DMS 273 (cell line): Measurements from ENCODE around the gene SMG6.
"Not testable (repeated sequence)": the region's sequence is repeated elsewhere in the genome, so short reads cannot be mapped to it uniquely, and the experiment has no call there.

Source experiments
- DNase-seq: peaks from one replicate; lab custom pipeline; 2025; ENCODE audit not compliant: unreplicated experiment; lab: John Stamatoyannopoulos, UW

SMG6 gene

GRCh38 chr17:2016494-2016893, 287.1 kb downstream of the SMG6 start:
- no peak for DNase-seq

DNA sequence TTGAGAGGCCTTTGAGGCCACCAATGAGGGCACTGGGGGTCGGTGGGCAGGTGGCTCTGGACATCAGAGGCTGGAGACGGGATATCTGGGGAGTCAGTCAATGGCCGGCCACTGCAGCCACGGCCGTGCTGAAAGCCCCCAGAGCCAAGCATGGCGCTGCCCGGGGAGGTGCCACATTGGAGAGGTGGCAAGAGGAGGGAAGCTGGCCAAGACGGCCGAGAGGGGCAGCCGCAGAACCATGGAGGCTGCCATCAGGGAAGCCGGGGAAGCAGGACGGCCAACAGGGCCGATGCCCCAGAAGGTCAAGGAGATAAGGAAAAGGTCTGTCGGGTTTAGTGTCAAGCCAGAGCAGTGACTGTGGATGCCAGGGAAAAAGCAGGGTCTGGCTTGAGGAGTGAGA, 288.3 kb downstream of the SMG6 start:
- no peak for DNase-seq

DNA sequence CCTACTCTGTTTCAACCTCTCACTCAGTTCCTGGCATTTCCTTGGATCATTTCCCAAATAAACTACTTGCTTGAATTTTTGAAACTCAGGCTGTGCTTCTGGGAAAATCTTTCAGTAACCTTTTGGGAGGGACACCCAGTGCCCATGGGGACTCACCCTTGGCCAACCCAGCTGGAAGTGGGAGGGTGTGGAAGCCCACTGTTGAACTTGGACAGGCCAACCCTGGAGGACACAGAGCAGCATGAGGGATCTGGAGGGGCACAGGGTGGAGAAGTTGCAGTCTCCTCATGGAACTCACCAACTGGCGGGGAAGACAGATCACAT, 289.6 kb downstream of the SMG6 start:
- DNase-seq, result no peak

DNA sequence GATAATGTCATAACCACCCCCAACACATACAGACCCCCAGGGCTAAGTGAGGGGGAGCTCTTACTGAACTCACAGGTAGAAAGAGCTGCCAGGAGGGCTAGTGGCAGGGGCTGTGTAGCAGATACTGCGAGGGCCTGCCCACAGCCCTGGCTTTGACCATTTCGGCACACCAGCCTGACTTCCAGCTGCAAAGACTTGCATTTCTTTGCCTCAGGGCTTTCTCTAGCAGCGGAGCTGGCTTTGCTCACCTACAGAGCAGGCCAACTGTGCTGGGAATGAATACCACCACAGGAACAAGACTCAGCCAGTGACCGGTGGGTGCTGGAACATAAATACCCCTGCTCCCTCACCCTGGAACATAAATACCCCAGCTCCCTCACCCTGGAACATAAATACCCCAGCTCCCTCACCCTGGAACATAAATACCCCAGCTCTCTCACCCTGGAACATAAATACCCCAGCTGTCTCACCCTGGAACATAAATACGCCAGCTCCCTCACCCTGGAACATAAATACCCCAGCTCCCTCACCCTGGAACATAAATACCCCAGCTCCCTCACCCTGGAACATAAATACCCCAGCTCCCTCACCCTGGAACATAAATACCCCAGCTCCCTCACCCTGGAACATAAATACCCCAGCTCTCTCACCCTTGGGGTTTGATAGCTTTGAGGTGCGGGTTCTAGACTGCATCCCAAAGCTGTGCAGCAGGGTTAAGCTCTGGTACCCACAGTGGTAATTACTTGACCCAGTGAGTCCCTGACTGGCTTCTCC, 290.2 kb downstream of the SMG6 start:
- DNase-seq, result not testable (repeated sequence)

DNA sequence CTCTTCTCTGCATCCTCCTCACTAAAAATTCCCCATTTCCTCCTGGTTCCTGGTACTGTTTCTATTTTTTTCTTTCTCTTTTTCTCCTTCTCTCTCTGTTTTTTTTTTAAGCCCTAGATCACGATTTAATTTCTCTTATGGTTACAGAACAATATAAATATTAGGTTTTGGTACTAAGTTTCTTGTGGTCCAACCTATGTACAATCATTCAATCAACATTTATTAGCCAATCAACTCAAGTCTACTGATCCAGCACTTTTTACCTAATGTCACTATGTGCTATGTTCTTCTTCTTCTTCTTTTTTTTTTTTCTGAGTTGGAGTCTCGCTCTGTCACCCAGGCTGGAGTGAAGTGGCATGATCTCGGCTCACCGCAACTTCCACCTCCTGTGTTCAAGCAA, 291.1 kb downstream of the SMG6 start:
- DNase-seq, result no peak

GRCh38 chr17:2011411-2012371, 291.9 kb downstream of the SMG6 start:
- DNase-seq, result no peak
